HepG2 (cell line): ENCODE data around the gene USP30. TPM values are rescaled to one million over a fixed set of nuclear protein-coding genes. Genes with fewer than 3 reads are reported as not detected.

Source experiments
- ARID5B ChIP-seq: IDR thresholded peaks from 2 replicates; pipeline ENCODE4 v1.4.0; 2020; ENCODE audit warnings: mild to moderate bottlenecking, missing genetic modification reagents
- GATAD2A ChIP-seq: IDR thresholded peaks from 2 replicates; pipeline ENCODE4 v1.6.1; 2016
- HOXA3 ChIP-seq: sonication (generic); formaldehyde crosslinking; IDR thresholded peaks from 2 replicates; pipeline ENCODE4 v1.5.0; 2020; ENCODE audit warnings: missing genetic modification reagents
- IKZF5 ChIP-seq: IDR thresholded peaks from 2 replicates; pipeline ENCODE4 v1.6.1; 2018; ENCODE audit warnings: missing genetic modification reagents, mild to moderate bottlenecking, missing compliant biosample characterization
- SMC3 ChIP-seq: IDR thresholded peaks from 2 replicates; pipeline ENCODE4 v1.6.1; 2011; ENCODE audit warnings: low read length, improper control_type of control experiment
- SOX6 ChIP-seq, 2 experiments: fragments of 450-650 bp in 1 of 2; sonication (generic) in 1 of 2; formaldehyde crosslinking in 1 of 2; IDR thresholded peaks; 2 replicates each; pipeline versions ENCODE4 v1.4.0 to v1.6.1; 2017 to 2020; ENCODE audit warnings: antibody characterized with exemption in 1 of 2, mild to moderate bottlenecking in 1 of 2, missing genetic modification reagents in 1 of 2
- SP5 ChIP-seq: IDR thresholded peaks from 2 replicates; pipeline ENCODE4 v1.6.1; 2016; ENCODE audit warnings: low read depth, borderline replicate concordance
- TBL1XR1 ChIP-seq: fragments of 150-350 bp; IDR thresholded peaks from 2 replicates; pipeline ENCODE4 v1.6.1; 2014; ENCODE audit warnings: borderline replicate concordance, low read length; ENCODE audit not compliant: partially characterized antibody
- THRA ChIP-seq: sonication (generic); formaldehyde crosslinking; IDR thresholded peaks from 2 replicates; pipeline ENCODE4 v1.4.0; 2020; ENCODE audit warnings: missing genetic modification reagents, borderline replicate concordance
- USF2 ChIP-seq, 2 experiments: sonication (generic) in 1 of 2; formaldehyde crosslinking in 1 of 2; IDR thresholded peaks; 2 replicates each; pipeline versions ENCODE4 v1.5.1 to v1.6.1; 2011 to 2020; ENCODE audit warnings: borderline replicate concordance in 1 of 2, low read depth in 1 of 2, low read length in 1 of 2, mild to moderate bottlenecking in 1 of 2, missing genetic modification reagents in 1 of 2, moderate library complexity in 1 of 2
- ZFX ChIP-seq: sonication (generic); formaldehyde crosslinking; IDR thresholded peaks from 2 replicates; pipeline ENCODE4 v1.4.0; 2020; ENCODE audit warnings: mild to moderate bottlenecking, low read depth, missing genetic modification reagents, moderate library complexity
- ZNF138 ChIP-seq: sonication (generic); formaldehyde crosslinking; IDR thresholded peaks from 2 replicates; pipeline ENCODE4 v1.5.0; 2020; ENCODE audit warnings: mild to moderate bottlenecking, low read depth, missing genetic modification reagents
- ZNF343 ChIP-seq: sonication (generic); formaldehyde crosslinking; IDR thresholded peaks from 2 replicates; pipeline ENCODE4 v1.4.0; 2020; ENCODE audit warnings: mild to moderate bottlenecking, missing genetic modification reagents
- polyA plus RNA-seq, 8 experiments: library from polyadenylated mRNA; depleted of rRNA in 3 of 8; stranded (reverse) in 7 of 8; unstranded in 1 of 8; fragments of >200 nt; fragmentation: Illumina TruSeq in 4 of 8; extraction: Trizol in 4 of 8; gene quantifications; 2 replicates each; pipeline versions ENCODE4 v1.2.1 to v1.2.3, GENCODE V29; 2011 to 2016; ENCODE audit warnings: low read depth in 4 of 8, missing spikeins in 1 of 8, mixed read lengths in 1 of 8; ENCODE audit not compliant: insufficient read depth in 1 of 8
- total RNA-seq, 5 experiments: library from RNA; depleted of rRNA; stranded (reverse); fragments of >200 nt; fragmentation: Illumina TruSeq; extraction: Trizol; gene quantifications; 2 replicates each; pipeline ENCODE4 v1.2.3, GENCODE V29; 2016; ENCODE audit warnings: low read depth in 1 of 5
- TF ChIP-seq, protein P1 (sequence below): sonication (generic); formaldehyde crosslinking; IDR thresholded peaks from 2 replicates; pipeline ENCODE4 v1.8.0; 2022; ENCODE audit warnings: missing genetic modification reagents, mild to moderate bottlenecking, moderate library complexity, borderline replicate concordance

The USP30 gene
- total and polyA plus RNA-seq, 2 of the 13 experiments (the other 11 are each of a cell fraction or from before 2014, with no cell fraction given) = 11.2 to 20.8 TPM

DNA sequence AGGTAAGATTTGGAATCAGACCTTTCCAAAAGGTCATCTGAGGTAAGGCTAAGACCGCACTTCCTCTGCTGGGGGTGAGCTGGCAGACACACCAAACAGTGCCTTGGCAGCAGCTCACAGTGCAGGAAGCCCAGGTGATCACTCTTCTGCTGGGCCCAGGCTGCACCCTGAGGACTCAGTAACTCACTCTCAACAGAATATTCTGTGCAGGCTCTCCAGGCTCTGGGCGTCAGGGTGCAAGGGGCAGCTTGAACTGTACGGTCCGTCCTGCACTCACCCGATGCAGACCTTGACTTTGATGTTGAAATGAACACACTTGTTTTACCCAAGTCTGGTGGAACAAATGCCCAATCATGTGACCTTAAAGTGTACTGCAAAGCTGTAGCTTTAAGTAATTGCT, 34.9 kb downstream of the USP30 start (continued):
- 0 out of 2 replicates have a peak, but pooled peaks have one; percentile 34 for TF ChIP-seq IKZF5 (CRISPR knock-in tag)
- TF ChIP-seq, protein P1, sequence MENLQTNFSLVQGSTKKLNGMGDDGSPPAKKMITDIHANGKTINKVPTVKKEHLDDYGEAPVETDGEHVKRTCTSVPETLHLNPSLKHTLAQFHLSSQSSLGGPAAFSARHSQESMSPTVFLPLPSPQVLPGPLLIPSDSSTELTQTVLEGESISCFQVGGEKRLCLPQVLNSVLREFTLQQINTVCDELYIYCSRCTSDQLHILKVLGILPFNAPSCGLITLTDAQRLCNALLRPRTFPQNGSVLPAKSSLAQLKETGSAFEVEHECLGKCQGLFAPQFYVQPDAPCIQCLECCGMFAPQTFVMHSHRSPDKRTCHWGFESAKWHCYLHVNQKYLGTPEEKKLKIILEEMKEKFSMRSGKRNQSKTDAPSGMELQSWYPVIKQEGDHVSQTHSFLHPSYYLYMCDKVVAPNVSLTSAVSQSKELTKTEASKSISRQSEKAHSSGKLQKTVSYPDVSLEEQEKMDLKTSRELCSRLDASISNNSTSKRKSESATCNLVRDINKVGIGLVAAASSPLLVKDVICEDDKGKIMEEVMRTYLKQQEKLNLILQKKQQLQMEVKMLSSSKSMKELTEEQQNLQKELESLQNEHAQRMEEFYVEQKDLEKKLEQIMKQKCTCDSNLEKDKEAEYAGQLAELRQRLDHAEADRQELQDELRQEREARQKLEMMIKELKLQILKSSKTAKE = peak; percentile 82; the same call in 1 of the 2 replicates
- TF ChIP-seq ZNF138 (CRISPR knock-in tag) = no peak
- TF ChIP-seq SP5 (CRISPR knock-in tag) = 0 out of 2 replicates have a peak, but pooled peaks have one; percentile 14
- no peak for TF ChIP-seq SMC3
- peak; percentile 58 for TF ChIP-seq GATAD2A (CRISPR knock-in tag)
- TF ChIP-seq TBL1XR1 = peak; percentile 97
- no peak for TF ChIP-seq SOX6 (IDR thresholded peaks at IDR 0.05)
- peak; percentile 72 for TF ChIP-seq SOX6 (CRISPR knock-in tag; IDR thresholded peaks at IDR 0.05)
- TF ChIP-seq ZNF343 (CRISPR knock-in tag) = no peak
- peak; percentile 91 for TF ChIP-seq ARID5B (CRISPR knock-in tag)
- TF ChIP-seq ZFX = peak; percentile 44; the same call in 1 of the 2 replicates
- TF ChIP-seq HOXA3 (CRISPR knock-in tag) = peak; percentile 67; the same call in 1 of the 2 replicates
- TF ChIP-seq USF2 (IDR thresholded peaks at IDR 0.05; ENCODE audit: low read depth, low read length) = peak; percentile 47; the same call in 1 of the 2 replicates
- peak; percentile 58; the same call in 1 of the 2 replicates for TF ChIP-seq USF2 (CRISPR knock-in tag; IDR thresholded peaks at IDR 0.05; ENCODE audit: borderline replicate concordance)
- peak; percentile 93; the same call in 1 of the 2 replicates for TF ChIP-seq THRA
